Activated T-cell treated with anti-CD3 and anti-CD28 coated beads for 1 hour (primary cell): ENCODE measurements around the gene POLA2.
"Not testable (repeated sequence)": the region's sequence is repeated elsewhere in the genome, so short reads cannot be mapped to it uniquely, and the experiment has no call there.

Source experiments
- DNase-seq: peaks from one replicate; pipeline ENCODE4 v3.0.0-alpha.2; 2020; ENCODE audit warnings: low read depth

Gene POLA2

DNA sequence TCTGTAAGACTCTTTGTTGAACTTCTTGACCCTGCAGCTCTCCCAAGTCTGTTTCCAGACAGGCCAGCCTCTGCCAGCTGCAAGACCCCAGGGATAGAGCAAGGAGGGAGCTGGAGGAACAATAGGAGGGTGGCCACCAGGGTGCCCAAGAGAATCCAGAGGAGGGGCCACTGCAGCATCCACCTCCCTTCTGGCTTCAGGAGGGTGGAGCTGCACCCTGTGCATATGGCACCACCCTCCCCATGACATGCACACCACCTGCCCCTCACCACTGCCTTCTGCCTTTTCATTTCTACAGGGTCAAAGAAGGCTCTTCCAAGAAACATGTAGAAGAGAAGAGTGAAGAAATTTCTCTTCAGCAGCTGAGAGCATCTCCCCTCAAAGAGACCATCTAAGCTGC lies 20.1 kb upstream of the POLA2 start:
- no peak for DNase-seq

DNA sequence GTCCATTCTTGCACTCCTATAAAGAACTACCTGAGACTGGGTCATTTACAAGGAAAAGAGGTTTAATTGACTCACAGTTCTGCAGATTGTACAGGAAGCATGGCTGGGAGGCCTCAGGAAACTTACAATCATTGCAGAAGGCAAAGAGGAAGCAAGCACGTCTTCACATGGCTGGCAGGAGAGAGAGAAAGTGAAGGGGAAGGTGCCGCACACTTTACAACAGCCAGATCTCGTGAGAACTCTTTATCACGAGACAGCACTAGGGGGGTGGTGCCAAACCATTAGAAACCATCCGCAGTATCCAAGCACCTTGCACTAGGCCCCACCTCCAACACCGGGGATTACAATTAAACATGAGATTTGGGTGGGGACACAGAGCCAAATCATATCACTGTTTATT lies 19.4 kb upstream of the POLA2 start:
- DNase-seq = no peak

- no peak for DNase-seq
These were observed 18.0 kb upstream of the POLA2 start for GRCh38 chr11:65243797-65244196.

GRCh38 chr11:65245046-65245445 lies 16.7 kb upstream of the POLA2 start:
- DNase-seq = not testable (repeated sequence)

- no peak for DNase-seq
These were observed 15.3 kb upstream of the POLA2 start for GRCh38 chr11:65246506-65246905.

DNA sequence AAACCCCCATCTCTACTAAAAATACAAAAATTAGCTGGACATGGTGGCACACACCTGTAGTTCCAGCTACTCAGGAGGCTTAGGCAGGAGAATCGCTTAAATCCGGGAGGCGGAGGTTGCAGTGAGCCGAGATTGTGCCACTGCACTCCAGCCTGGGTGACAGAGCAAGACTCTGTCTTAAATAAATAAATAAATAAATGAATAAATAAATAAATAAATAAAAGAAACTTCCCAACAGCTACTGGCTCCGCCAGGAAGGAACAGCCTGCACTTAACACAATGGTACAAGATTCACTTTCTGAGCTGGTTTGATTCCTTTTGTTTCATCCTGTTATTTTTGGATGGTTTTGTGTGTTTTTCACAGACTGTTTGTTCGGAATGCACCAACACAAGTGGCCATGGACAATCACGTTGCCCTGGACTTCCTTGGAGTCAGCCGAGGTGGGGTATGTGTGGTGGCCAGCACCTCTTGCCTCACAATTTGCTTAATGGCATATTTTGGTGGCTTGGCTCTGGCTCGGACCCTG lies 13.5 kb upstream of the POLA2 start:
- DNase-seq = not testable (repeated sequence)

DNA sequence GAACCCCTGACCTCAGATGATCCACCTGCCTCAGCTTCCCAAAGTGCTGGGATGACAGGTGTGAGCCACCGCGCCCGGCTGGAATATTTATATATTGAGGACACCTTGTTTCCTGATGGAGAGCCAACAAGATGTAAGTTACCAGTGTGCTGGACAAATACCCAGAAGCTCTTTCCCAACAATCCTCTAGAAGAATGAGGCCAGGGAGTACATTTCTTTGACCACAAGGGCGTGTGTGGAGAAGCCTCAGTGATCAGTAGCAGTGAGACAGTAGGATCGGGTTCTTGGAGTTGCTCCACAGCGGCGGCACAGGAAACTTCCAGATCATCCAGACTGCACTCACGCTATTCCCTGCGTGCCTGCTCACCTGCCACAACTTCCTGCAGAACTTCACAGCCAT lies 10.3 kb upstream of the POLA2 start:
- DNase-seq = no peak

GRCh38 chr11:65254724-65255123 lies 7.0 kb upstream of the POLA2 start:
- no peak for DNase-seq

DNA sequence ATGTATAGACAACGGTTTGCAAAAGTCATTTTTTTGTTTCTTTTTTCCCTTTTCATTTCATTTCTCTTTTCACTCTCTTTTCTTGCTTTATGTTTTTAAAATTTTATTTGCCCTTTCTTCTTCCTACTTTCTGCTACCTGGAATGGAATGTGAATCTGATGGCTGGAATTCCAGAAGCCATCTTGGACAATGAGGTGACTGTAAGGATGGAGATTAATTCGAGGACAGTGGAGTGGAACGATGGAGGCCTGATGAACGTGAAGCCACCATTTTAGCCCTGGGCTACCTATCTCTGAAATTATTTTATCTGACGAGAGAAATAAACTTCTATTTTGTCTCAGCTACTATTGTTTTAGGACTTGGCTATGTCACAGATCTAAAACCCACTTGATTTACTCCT lies 2.8 kb upstream of the POLA2 start:
- DNase-seq = no peak

- no peak for DNase-seq
These were observed 1.5 kb upstream of the POLA2 start for GRCh38 chr11:65260302-65260701.

GRCh38 chr11:65260756-65261590 lies 789 bp upstream of the POLA2 start:
- no peak for DNase-seq

GRCh38 chr11:65262381-65262680 lies 569 bp downstream of the POLA2 start:
- no peak for DNase-seq

DNA sequence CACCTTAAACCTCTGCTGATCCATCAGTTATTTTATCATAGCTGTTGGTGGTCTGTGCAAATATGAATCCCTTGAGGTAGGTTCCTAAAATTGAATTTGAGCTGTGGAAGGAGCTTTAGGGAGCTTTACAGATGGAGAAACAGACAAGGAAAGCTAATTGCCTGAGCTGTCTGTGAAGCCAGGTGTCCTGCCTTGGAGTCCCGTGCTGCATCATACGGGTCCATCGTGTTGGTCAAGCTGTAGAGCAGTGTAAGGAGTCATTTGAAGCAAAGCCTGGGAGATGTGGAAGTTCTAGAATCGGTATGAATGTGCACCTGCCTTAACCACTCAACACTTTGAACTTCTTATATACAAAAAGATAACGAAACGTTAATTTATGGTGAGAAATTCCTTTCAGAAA lies 1.0 kb downstream of the POLA2 start:
- no peak for DNase-seq

DNA sequence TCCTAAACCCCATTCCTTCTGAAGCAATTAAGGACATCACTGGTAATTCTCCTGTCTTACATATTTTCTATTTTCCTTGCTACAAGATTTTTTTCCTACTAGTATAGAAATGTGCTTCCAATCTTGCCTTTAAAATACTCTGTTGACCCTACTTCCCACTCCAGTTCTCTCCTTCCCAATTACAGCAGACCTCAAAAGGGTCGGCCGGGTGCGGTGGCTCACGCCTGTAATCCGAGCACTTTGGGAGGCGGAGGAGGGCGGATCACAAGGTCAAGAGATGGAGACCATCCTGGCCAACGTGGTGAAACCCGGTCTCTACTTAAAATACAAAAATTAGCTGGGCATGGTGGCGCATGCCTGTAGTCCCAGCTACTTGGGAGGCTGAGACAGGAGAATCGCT lies 3.0 kb downstream of the POLA2 start:
- not testable (repeated sequence) for DNase-seq

DNA sequence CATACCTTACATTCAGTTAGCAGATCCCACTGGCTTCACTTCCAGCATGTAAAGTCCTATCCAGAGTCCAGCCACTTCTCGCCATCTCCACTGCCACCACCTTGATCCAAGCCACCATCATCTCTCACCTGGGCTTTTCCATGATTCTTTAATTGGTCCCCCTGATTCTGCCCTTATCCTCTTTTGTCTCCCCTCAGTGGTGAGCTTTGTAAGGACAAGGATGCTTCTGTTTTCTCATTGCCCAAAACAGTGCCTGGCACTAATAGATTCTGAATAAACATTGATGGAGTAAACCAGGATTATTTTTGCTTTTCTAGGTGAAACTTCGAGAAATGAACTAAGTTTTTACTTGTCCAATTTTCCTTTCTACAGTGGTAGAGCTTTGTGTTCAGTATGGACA lies 4.4 kb downstream of the POLA2 start:
- DNase-seq = no peak

GRCh38 chr11:65274735-65275682 lies 13.2 kb downstream of the POLA2 start:
- DNase-seq = peak; percentile 26

DNA sequence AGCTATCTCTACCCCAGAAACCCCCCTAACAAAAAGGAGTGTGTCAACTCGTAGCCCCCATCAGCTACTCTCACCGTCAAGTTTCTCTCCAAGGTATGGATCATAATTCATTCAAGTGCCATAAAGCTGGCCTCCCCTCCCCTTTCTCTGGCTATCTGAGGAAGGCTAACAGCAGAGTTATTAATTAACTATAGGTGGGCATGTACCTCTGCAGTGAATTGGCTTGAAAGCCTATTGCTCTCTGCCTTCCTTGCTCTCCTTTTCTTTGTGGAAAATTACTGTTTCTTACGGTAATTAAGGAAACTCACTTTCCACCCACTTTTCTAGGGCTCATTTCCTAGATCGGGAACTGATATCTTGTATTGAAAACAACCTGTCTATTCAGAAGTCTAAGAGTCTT lies 14.1 kb downstream of the POLA2 start:
- DNase-seq = no peak

- no peak for DNase-seq
These were observed 16.0 kb downstream of the POLA2 start for GRCh38 chr11:65277631-65278277.

DNA sequence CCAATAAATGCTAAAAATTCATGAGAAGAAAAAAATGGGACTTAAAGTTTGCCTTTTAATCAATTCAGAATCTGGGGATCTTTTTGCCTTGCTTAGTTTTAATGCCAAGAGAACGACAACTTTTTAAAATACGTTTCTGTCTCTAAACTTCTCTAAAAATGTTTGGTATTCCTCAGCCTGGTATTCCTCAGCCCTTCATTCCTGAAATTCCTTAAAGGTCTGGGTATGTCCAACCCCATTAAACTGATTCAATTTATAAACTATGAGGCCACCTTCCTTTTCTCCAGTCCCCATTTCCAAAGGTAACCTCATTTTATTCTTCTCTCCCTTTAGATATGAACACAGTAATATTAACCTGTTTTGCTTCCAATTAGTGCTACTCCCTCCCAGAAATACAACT lies 16.6 kb downstream of the POLA2 start:
- DNase-seq = no peak

GRCh38 chr11:65279279-65279678 lies 17.5 kb downstream of the POLA2 start:
- DNase-seq = no peak

GRCh38 chr11:65279741-65280440 lies 18.1 kb downstream of the POLA2 start:
- DNase-seq = peak; percentile 23

- no peak for DNase-seq
These were observed 18.9 kb downstream of the POLA2 start for GRCh38 chr11:65280646-65281045.
